Stimulated activated CD8-positive, alpha-beta memory T cell treated with anti-CD3 and anti-CD28 coated beads, Interleukin-4, amount 100 ng/mL, for 24 hours (primary cell): ENCODE data around the gene FUCA2.
"Not testable (repeated sequence)": the region's sequence is repeated elsewhere in the genome, so short reads cannot be mapped to it uniquely, and the experiment has no call there.

Experiments
- DNase-seq: peaks from one replicate; pipeline ENCODE4 v3.0.0-alpha.2; 2020; ENCODE audit warnings: low read depth

FUCA2 gene

DNA sequence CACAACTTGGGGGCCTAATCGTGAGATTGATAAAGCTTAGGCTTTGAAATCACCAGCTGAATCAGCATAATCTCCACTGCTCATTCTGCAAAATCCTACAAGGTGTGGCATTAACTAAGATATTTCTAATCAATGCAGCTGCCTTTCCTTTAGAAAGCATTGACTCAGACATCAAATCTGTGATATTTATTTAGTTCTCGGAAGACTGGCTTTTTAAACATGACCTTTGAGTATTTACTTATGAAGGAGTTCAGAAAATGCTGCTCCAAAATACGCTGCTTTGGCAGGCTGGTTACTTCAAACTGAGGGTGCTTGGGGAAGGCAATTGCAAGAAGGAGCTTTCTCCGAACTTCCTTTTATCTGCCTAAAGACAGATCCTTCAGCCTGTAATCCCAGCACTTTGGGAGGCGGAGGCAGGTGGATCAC is 23.7 kb upstream of the FUCA2 start:
- no peak for DNase-seq

DNA sequence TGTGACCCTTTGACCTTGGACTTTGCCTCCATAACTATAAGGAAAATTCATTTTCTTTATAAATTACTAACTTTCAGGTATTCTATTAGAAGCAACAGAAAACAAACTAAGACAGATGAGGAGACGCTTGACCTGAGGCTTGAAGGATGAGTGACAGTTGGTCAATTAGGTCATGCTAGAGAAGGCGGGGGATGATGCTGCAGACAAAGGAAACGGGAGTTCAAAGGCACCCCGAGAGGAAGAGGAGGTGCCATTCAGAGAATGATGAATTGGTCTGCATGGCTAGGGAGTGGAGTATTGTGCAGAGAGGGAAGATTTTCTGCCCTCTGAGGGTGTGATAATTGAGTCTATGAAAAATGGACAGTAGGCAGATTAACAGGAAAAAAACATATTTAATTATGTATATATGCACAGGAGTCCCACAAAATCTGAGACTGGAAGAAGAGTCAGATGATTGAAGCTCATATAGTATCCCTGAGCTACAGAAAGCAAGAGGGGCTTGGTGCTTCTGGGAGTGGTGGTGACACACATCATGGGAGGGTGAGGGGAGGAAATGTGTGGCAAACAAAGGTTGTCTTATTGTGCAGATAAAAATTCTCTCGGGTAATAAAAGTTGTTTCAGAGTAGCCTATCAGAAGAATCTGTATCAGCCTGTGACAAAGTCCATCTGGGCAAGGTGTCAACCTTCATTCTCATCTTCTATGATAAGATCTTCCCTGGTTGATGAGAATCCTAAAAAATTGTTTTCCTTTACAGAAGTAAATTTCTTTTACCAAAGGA is 20.4 kb upstream of the FUCA2 start:
- no peak for DNase-seq

DNA sequence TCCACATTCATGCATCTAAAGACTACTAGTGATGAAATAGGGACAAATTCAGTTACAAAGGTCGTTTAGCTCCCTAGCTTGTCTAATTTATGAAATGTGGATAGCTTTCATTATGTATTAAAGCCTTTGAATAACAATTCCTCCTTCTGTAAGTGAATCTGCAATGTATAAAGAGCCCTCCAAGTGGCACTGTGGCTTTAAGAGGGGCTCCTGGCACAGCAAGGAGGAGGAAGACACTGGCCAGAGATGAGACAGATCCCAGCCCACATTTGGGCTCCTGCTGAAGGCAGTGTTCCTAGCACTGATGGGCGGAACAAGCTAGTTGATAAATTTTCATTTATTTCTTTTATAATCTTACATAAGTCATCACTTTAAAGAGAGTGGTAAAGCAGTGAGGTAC is 17.6 kb upstream of the FUCA2 start:
- DNase-seq = no peak

DNA sequence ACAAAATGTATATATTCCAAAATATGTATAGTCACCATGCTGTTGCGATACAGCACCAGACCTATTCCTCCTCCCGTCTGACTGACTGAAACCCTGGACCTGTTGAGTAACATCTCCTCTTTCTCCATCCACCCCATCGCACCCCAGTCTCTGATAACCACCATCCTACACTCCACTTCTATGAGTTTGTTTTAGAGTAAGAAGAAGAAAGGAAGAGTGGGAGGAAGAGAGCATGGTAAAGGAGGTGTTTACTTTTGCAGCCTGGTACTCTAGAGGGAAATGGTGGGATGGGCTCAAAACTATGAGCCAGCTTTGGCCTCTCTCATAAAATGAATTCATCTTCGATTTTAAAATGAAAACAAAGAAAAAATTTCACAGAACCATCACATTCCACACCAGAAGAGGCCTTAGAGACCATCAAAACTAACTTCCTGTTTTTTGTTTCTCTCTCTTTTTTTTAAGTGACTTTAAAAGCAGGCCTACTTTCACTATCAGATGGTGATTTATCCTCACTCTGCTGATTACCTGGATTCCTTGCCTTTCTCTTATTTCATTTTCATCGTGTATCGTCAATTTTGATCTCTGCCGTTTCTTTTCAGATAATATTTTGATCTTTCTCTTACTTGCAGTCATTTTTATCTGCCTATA is 16.8 kb upstream of the FUCA2 start:
- no peak for DNase-seq

DNA sequence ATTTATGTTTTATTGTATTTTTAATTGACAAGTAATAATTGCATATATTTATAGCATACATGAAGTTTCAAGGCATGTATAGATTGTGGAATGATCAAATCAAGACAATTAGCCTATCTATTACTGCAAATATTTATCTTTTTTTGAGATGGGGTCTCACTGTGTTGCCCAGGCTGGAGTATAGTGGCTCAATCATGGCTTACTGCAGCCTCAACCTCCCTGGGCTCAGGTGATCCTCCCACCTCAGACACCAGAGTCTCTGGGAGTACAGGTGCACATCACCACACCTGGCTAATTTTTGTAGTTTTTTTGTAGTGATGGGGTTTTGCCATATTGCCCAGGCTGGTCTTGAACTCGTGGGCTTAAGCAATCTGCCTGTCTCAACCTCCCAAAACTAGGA is 16.2 kb upstream of the FUCA2 start:
- no peak for DNase-seq

DNA sequence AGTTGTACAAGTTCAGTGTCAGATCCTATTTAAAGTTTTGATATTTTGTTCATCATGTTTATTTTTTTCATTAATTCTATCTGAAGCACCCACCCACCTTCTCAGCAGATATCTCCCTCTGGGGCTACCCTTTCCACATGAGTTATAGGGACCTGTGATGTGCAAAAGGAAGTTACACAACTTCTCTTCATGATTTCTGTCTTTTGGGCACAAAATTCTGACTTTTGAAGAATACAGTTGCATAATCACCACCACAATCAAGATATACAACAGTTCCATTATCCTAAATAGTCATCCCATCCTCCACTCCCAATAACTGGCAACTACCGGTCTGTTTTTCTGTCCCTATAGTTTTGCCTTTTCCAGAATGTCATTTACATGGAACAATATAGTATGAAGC is 13.8 kb upstream of the FUCA2 start:
- no peak for DNase-seq

DNA sequence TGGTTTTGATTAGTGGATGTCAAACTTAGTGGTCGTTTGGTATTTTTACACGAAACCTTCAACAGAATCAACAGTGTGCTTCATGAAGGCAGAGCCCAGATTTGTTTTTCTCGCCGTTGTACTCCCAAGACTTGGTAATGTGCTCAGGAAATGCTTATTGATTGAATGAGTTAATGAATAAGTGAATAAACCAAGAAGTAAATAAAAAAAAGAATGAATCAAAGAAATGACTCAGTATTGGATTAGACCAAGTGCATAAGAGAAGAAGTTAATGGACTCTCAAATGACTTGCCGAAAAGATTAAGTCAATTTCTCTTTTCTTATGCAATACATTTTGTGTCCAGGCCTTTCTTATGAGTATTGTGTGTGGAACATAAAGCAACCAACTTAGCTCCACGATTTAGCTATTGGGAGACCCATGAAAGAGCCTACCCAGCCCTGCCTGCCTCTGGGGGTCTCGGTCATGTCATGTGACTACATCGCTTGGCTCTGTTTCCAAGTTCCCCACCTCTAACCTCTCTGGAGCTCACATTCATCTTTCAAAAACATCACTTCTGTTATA is 10.6 kb upstream of the FUCA2 start:
- DNase-seq = no peak

DNA sequence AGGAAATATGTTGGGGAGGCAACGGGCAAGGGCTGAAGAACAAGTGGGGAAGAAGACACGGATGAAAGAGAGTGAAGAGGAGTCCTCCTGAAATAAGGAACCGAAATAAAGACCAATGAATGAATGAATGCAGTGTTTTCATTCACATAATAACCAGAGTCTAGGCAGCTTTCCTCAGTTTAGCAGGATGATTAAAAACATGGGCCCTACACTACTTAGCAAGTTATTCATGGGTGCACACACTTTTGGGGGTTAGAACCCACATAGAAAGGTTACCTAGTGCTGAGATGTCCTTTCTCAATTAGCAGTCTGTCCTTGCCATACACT is 5.9 kb upstream of the FUCA2 start:
- DNase-seq = no peak

DNA sequence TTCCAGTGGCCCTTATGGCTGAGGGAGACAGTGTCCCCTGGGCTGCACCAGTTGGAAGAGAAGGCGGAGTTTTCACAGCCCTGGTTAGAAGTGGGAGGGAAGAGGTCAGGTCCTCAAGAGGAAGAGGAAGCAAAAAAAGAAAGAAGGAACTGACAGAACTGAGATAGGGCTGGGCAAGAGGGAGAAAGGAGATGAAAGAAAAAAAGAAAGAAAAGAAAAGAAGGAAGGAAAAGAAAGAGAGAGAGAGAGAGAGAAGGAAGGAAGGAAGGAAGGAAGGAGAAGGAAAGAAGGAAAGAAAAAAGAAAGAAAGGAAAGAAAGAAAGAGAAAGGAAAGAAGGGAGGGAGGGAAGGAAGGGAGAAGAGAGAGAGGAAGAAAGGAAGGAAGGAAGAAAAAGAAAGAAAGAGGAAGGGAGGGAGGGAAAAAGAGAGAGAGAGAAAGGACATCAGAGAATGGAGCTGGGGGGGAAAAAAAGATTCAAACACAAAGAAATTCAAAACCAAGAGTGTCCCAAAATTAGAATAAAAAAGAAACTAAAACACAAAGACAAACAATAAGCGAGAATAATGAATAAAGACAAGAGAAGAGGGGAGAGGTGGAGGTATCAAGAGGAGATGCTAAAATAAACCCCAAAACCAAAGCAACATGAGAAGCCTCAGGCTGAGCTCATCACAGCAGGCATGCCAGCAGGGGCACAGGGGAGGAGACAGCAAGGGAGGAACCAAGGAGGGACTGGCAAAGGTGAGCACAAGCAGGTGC is 5.3 kb upstream of the FUCA2 start:
- no peak for DNase-seq

DNA sequence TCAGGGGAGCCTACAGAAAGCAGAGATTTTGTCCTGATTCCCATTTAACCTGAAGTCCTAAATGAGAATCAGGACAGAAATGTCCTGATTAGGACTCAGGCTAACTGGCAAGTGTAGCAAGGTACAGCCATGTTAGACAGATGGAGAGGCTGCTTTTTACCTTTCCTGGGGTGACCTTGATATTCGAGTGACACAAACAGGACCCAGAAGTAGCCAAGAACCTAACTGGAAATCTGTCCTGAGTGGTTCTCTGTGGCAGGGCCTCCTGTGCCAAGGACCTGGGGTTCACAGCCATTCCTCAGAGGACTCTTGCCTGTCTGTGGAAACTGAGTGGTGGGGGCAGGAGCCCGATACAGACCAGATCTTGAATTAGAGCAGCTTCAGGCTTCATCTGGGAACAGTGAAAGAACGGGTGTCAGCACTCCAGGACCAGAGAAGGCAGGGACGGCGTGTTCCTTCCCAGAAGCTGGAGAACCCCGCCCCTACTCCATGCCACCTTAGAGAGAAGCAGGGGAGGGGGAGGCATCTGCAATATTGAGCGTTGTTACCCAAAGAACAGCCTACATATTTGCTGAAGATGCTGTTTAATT is 4.3 kb upstream of the FUCA2 start:
- DNase-seq = no peak

DNA sequence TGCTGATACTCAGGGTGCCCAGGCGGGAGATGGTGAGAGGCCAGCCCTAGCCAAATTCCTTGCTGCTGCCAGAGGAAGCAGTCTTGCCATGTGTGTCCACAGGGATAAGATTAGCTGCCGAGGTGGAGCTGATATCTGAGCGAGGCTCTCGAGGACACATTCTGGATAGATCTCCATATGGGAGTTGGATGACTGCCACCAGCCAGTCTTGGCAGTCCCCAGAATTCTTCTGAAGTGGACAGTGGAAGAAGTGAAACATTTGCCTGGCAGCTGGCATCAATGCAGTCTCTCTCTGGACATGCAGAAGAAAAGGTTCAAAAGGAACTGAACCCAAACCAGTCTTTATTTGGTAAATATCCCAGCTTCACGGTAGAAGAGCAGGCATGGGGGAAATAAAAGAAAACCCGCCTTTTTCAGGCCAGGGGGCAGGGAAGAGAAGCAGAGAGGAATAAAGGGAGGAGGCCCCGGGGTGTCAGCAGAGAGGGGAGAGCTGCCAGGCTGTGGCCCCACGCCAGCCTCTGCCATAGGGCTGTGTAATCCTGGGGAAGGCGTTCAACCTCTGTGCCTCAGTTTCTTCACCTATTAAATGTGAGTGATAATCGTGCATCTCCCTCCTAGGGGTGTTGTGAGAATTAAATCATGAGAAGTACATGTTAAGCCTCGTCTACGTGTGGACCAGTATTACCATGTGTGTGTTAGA is 3.7 kb upstream of the FUCA2 start:
- DNase-seq = no peak

DNA sequence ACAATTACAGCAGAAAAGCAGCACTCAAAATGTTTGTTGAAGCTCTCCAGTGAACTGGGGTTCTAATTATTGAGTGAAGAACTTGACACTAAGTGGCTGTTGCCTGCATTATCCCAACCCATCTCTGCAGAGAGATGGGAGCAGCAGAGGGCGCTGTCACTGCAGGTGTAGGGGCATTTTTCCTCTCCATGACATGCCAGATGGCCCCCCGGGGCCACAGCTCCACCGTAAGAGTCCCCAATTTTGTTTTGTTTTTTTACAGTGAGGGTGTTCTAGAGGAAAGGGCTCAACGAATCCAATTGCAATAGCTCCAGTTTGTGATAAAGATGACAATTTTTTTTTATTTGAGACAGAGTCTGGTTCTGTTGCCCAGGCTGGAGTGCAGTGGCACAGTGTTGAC is 1.9 kb upstream of the FUCA2 start:
- no peak for DNase-seq

DNA sequence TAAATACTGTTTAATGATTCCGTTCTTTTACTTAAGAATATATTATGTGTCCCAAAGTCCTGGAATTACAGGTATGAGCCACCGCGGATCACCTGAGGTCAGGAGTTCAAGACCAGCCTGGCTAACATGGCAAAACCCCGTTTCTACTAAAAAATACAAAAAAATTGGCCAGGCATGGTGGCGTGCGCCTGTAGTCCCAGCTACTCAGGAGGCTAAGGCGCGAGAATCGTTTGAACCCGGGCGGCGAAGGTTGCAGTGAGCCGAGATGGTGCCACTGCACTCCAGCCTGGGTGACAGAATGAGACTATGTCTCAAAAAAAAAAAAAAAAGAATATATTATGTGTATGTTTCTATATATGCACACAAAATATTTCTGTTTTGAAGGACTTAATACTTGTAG is 1.2 kb downstream of the FUCA2 start:
- DNase-seq = not testable (repeated sequence)

DNA sequence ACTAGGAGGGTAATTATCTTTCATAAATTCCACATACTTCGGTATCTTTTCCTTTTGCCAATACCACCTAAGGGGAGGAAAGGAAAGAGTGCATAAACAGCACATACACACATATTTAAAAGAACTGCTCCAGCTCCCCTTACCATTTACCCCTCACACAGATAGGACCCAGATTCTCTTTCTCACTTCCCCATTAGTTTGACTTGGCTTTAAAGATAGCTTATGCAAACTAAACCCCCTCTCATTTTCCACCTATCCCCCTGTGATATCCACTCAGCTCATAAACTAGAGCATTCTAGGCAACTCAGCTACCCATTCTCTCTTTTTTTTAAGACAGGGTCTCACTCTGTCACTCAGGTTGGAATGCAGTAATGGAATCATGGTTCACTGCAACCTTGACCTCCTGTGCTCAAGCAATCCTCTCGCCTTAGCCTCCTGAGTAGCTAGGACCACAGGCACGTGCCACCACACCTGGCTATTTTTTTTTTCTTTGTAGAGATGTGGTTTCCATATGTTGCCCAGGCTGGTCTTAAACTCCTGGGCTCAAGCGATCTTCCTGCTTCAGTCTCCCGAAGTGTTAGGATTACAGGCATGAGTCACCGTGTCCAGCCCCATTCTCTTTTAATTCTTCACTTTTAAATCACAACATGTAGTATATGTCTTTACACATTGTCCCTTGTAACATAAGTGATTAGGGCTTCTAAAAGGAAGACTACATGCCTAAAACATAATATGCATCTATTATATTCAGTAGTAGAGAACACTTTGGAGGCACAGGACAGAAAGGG is 4.0 kb downstream of the FUCA2 start:
- no peak for DNase-seq

DNA sequence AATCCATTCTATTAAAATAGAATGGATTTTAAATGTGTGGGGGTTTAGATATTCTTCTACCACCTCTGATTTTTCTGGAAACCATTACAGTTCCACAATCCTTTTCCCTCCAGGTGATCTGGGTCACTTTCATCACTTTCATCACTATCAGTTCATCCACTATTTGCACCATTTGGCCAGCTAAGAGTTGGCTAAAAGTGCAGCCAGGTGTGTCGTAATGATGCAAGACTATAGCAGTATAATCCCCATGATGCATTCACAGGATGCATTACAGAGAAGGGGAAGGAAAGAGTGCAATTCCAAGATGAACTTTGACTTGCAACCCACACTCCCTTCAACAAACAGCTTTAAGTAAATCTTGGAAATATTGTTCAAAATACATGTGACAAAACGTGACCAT is 4.9 kb downstream of the FUCA2 start:
- no peak for DNase-seq

DNA sequence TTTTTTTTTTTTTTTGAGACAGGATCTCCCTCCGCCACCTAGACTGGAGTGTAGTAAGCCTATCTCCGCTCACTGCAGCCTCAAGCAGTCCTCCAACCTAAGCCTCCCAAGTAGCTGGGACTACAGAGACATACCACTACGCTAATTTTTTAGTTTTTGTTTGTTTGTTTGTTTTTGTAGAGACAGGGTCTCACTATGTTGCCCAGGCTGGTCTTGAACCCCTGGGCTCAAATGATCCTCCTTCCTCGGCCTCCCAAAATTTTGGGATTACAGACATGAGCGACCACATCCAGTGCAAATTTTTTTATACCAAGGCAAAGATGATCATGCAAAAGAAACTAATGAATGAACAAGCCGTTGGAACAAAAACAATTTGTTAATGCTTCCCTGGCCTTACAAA is 5.3 kb downstream of the FUCA2 start:
- no peak for DNase-seq

DNA sequence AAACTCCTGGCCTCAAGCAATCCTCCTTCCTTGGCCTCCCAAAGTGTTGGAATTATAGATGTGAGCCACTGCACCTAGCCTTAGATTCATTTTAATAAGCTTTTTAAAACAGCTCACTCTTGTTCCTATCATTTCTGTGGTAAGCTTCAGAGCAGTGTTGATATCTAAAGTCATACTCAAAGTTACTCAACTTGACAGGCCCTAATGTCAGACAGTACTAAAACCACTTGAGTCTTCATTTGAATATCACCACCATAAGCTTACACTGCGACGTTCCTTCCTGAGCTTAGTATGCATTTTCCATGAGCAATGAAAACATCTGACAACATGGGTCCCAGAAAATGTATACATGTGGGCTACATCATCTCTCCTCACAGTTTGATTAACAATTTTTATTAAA is 6.0 kb downstream of the FUCA2 start:
- no peak for DNase-seq

DNA sequence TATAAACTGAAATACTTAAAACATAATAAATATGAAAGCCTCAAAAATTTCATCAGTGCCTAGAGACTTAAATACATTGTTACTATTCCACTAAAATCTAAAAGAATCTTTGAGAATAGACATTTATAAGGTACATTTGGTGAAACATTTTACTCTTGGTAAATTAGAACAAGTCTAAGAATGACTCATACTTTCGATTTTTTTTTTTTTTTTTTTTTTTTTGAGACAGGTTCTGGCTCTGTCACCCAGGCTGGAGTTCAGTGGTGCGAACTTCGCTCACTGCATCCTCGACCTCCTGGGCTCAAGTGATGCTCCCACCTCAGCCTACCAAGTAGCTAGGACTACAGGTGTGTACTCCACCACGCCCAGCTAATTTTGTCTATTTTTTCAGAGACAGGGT is 6.4 kb downstream of the FUCA2 start:
- no peak for DNase-seq

DNA sequence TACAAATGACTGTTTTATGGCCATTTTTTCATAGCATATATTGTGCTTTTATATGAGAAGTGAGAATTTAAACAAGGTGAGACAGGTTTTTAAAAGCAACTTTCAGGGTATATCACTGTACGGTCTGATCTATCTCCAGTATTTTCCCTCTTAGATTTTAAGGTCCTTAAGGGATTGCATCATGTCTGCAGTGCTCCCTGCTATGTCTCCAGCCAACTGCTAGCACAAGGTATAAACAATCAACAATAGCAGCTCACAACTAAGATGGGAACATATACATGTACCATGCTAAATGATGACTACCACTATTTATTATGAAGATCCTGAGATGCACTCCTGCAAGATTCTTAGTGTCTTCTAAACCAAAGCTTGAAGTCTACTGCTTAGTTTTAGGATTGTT is 7.2 kb downstream of the FUCA2 start:
- no peak for DNase-seq

DNA sequence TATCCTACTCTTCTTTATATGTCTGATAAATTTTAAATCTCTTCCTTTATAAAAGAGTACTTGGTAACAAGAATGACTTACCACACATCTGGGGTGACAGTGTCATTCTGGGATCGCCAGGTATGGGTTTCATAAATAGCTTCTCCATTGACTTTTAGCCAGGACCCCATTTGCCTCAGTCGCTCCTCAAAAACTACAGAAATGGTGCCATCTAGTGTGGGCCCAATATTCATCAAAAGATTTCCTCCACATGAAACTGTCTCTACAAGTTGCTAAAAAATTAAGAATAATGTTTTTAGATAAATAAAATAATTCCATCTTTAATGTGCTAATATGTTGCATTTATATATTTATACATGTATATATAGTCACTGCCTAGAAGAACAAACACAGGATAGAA is 9.7 kb downstream of the FUCA2 start:
- no peak for DNase-seq

DNA sequence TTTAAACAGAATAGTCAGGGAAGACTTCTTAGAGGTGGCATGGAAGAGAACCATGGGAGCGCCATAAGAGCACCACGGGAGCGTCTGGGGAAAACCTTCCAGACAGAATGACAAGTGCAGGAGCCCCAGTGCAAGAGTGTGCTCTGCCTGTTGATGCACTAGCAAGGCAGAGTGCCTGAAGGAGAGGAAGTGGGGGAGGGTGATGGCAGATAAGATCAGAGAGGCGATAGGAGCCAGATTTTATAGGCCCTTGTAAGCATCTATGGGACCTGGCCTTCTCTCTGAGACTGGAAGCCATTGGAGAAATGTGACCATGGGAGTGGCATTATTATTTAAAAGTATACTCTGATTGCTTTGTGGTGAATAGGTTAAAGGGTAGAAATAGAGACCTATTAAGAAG is 13.1 kb downstream of the FUCA2 start:
- no peak for DNase-seq
